Naive thymus-derived CD4-positive, alpha-beta T cell (primary cell): ENCODE results near the gene PTCH2. TPM values are rescaled to one million over a fixed set of nuclear protein-coding genes. Genes with fewer than 3 reads are reported as not detected.
"Not testable (repeated sequence)": the region's sequence is repeated elsewhere in the genome, so short reads cannot be mapped to it uniquely, and the experiment has no call there.

ENCODE experiments used
- ATAC-seq: fragments of 150-1000 bp; cut with Tn5 transposase; 2 replicates; pipeline ENCODE4 v1.10.0; 2021; ENCODE audit warnings: mild to moderate bottlenecking, moderate library complexity
- CTCF ChIA-PET: fragments of 350-600 bp; sonication (Branson Sonifier 250); formaldehyde crosslinking; loops from one replicate; lab custom pipeline; 2021; ENCODE audit warnings: antibody characterized with exemption; lab: Charles Lee
- POLR2A ChIA-PET: fragments of 350-600 bp; sonication (Branson Sonifier 250); formaldehyde crosslinking; loops from one replicate; lab custom pipeline; 2021; ENCODE audit warnings: antibody characterized with exemption, inconsistent platforms; lab: Charles Lee
- DNase-seq, 9 donors: peaks; one replicate each; pipeline versions ENCODE4 v3.0.0 to v3.0.0-alpha.2; 2020 to 2022; ENCODE audit warnings: mixed read lengths in 1 of 9
- H3K27ac ChIP-seq: one replicate; pipeline ENCODE4 v1.7.0; 2013; ENCODE audit warnings: mild to moderate bottlenecking, low read depth, low read length, moderate library complexity
- H3K27me3 ChIP-seq, 2 donors: one replicate each; pipeline ENCODE4 v1.7.0; 2013; ENCODE audit warnings: low read length in 2 of 2, mild to moderate bottlenecking in 2 of 2, moderate library complexity in 2 of 2; ENCODE audit not compliant: control insufficient read depth in 2 of 2, insufficient read depth in 2 of 2
- H3K36me3 ChIP-seq, 3 experiments: 1 replicate in 2 of 3; 2 replicates in 1 of 3; pipeline ENCODE4 v1.7.0; 2013; ENCODE audit warnings: low read length in 3 of 3, mild to moderate bottlenecking in 3 of 3, moderate library complexity in 1 of 3; ENCODE audit not compliant: insufficient read depth in 3 of 3, control insufficient read depth in 2 of 3
- H3K4me1 ChIP-seq, 2 donors: one replicate each; pipeline ENCODE4 v1.7.0; 2013; ENCODE audit warnings: low read length in 2 of 2, mild to moderate bottlenecking in 2 of 2, moderate library complexity in 1 of 2; ENCODE audit not compliant: control insufficient read depth in 2 of 2, insufficient read depth in 2 of 2
- H3K4me3 ChIP-seq: 2 replicates; pipeline ENCODE4 v1.7.0; 2013; ENCODE audit warnings: mild to moderate bottlenecking, low read length
- H3K9me3 ChIP-seq, 3 experiments: 1 replicate in 2 of 3; 2 replicates in 1 of 3; pipeline ENCODE4 v1.7.0; 2013; ENCODE audit warnings: low read length in 3 of 3; ENCODE audit not compliant: control insufficient read depth in 2 of 3
- H3K27ac Mint-ChIP-seq, 9 donors: one replicate each; pipeline ENCODE4 v1.8.0; 2020 to 2022; ENCODE audit warnings: mixed read lengths in 9 of 9, mild to moderate bottlenecking in 8 of 9, moderate library complexity in 5 of 9, inconsistent platforms in 2 of 9
- H3K27me3 Mint-ChIP-seq, 5 donors: one replicate each; pipeline ENCODE4 v1.8.0; 2021 to 2022; ENCODE audit warnings: mixed read lengths in 5 of 5, mild to moderate bottlenecking in 1 of 5
- H3K36me3 Mint-ChIP-seq, 5 donors: one replicate each; pipeline ENCODE4 v1.8.0; 2020 to 2022; ENCODE audit warnings: mixed read lengths in 5 of 5, mild to moderate bottlenecking in 3 of 5, inconsistent platforms in 1 of 5
- H3K4me1 Mint-ChIP-seq, 7 donors: one replicate each; pipeline ENCODE4 v1.8.0; 2020 to 2022; ENCODE audit warnings: mixed read lengths in 7 of 7, mild to moderate bottlenecking in 3 of 7, inconsistent platforms in 1 of 7
- H3K4me3 Mint-ChIP-seq, 10 donors: one replicate each; pipeline ENCODE4 v1.8.0; 2020 to 2022; ENCODE audit warnings: mild to moderate bottlenecking in 10 of 10, mixed read lengths in 10 of 10, moderate library complexity in 6 of 10, inconsistent platforms in 2 of 10
- H3K9me3 Mint-ChIP-seq, 11 donors: one replicate each; pipeline ENCODE4 v1.8.0; 2020 to 2022; ENCODE audit warnings: mixed read lengths in 11 of 11, mild to moderate bottlenecking in 4 of 11, inconsistent platforms in 1 of 11, moderate library complexity in 1 of 11
- intact Hi-C, 2 donors: fragments of 100-400 bp; cut with micrococcal nuclease; formaldehyde crosslinking; loops; one replicate each; pipeline ENCODE4 v1.15.1; 2023
- polyA plus RNA-seq, 2 donors: library from polyadenylated mRNA; unstranded; fragments of 300-500 nt; fragmentation: Illumina TruSeq; gene quantifications; one replicate each; pipeline ENCODE4 v1.2.3, GENCODE V29; 2021
- total RNA-seq, 6 experiments: library from RNA in 5 of 6; stranded (reverse) in 5 of 6; gene quantifications; 1 replicate in 5 of 6; 2 replicates in 1 of 6; pipeline ENCODE4 v1.2.3 and lab custom pipeline; 2021 to 2026

PTCH2 gene
- total and polyA plus RNA-seq, 7 experiments from 2014 or later: 0.06 to 2.8 (median 1.3) TPM; not detected in 1

GRCh38 chr1:44819196-44819607 is 23.9 kb downstream of the PTCH2 start:
- intact Hi-C loops: loop anchor here (1.0 kb wide), 5 partner anchors 10 to 88 kb away; partner anchors contain the start of genes RNU5D-1 (in 1 of the 2) and RPS8 (in 1 of the 2)
- Histone ChIP-seq H3K27me3 (no peaks in the 10 kb centered on the region), H3K4me1 (peaks cover 3 to 26% of the 10 kb centered on the region in 2 donors), H3K9me3 (no peaks in the 10 kb centered on the region), H3K27ac (peak overlapping the region; percentile 92), H3K4me3 (peak overlapping the region; percentile 66), H3K36me3 (no peaks in the 10 kb centered on the region)
- no peak for ATAC-seq
- H3K4me1 Mint-ChIP-seq: peaks cover 34 to 51% (median 47%) of the 10 kb centered on the region in 7 donors
- no peaks in the 10 kb centered on the region for H3K27me3 Mint-ChIP-seq
- H3K36me3 Mint-ChIP-seq: peaks cover 0 to 14% (median 0%) of the 10 kb centered on the region in 5 donors
- H3K27ac Mint-ChIP-seq: peak overlapping the region; percentile 99 to 100 (median 100)
- ChIA-PET CTCF (interaction anchor here (0.7 to 3.0 kb wide), 4 partner anchors 11 to 95 kb away, joined by 3 to 44 read pairs (median 20); partner anchors contain the start of genes BTBD19, DYNLT4 and PLK3), POLR2A (interaction anchor here (0.6 to 14.4 kb wide), 31 partner anchors 8 to 1867 kb away, joined by 3 to 709 read pairs (median 5); partner anchors contain the start of genes BEST4, BTBD19, CCDC163 and DYNLT4)
- peaks cover 0 to under 1% (median 0%) of the 10 kb centered on the region in 11 donors for H3K9me3 Mint-ChIP-seq
- no peak for DNase-seq
- peak overlapping the region; percentile 91 to 96 (median 94) for H3K4me3 Mint-ChIP-seq

GRCh38 chr1:44817771-44818495 is 25.1 kb downstream of the PTCH2 start:
- peaks cover 8 to 33% of the 10 kb centered on the region in 2 donors for H3K4me1 ChIP-seq
- CTCF ChIA-PET: interaction anchor here (0.8 to 3.0 kb wide), 4 partner anchors 9 to 30 kb away, joined by 3 to 44 read pairs (median 19); partner anchors contain the start of genes BEST4, BTBD19, DYNLT4 and PLK3
- H3K4me3 Mint-ChIP-seq: peak overlapping the region; percentile 56 to 95 (median 76)
- no peak overlapping the region for H3K27ac ChIP-seq
- H3K27ac Mint-ChIP-seq: peak overlapping the region; percentile 74 to 100 (median 100)
- H3K27me3 Mint-ChIP-seq: no peaks in the 10 kb centered on the region
- peaks cover 0 to 18% (median 0%) of the 10 kb centered on the region in 5 donors for H3K36me3 Mint-ChIP-seq
- ATAC-seq: no peak
- H3K9me3 ChIP-seq: no peaks in the 10 kb centered on the region
- H3K9me3 Mint-ChIP-seq: peaks cover 0 to 3% (median 0%) of the 10 kb centered on the region in 11 donors
- no peaks in the 10 kb centered on the region for H3K36me3 ChIP-seq
- H3K4me1 Mint-ChIP-seq: peaks cover 39 to 59% (median 54%) of the 10 kb centered on the region in 7 donors
- intact Hi-C loops: no loop called here
- peak in 1 of 9 donors; percentile 7 for DNase-seq
- H3K27me3 ChIP-seq: no peaks in the 10 kb centered on the region
- POLR2A ChIA-PET: interaction anchor here (1.0 to 14.4 kb wide), 13 partner anchors 11 to 194 kb away, joined by 3 to 709 read pairs (median 30); partner anchors contain the start of genes BEST4, BTBD19, DYNLT4 and EIF2B3
- H3K4me3 ChIP-seq: no peak overlapping the region

- Histone ChIP-seq H3K4me3 (no peak overlapping the region), H3K27ac (no peak overlapping the region), H3K4me1 (peaks cover 8 to 33% of the 10 kb centered on the region in 2 donors), H3K36me3 (no peaks in the 10 kb centered on the region), H3K27me3 (no peaks in the 10 kb centered on the region), H3K9me3 (no peaks in the 10 kb centered on the region)
- Mint-ChIP-seq H3K4me3 (peak overlapping the region; percentile 1 to 95 (median 61)), H3K36me3 (peaks cover 0 to 18% (median 0%) of the 10 kb centered on the region in 5 donors), H3K27me3 (no peaks in the 10 kb centered on the region), H3K4me1 (peaks cover 39 to 63% (median 55%) of the 10 kb centered on the region in 7 donors), H3K9me3 (peaks cover 0 to 3% (median 0%) of the 10 kb centered on the region in 11 donors), H3K27ac (peak overlapping the region in 8 of 9 donors; percentile 74 to 100 (median 93))
- POLR2A ChIA-PET: interaction anchor here (1.2 to 14.4 kb wide), 8 partner anchors 10 to 195 kb away, joined by 4 to 709 read pairs (median 44); partner anchors contain the start of genes BEST4, BTBD19, DYNLT4 and HECTD3
- CTCF ChIA-PET: interaction anchor here (1.1 to 2.9 kb wide), 2 partner anchors 9 to 30 kb away, joined by 4 to 34 read pairs; partner anchors contain the start of genes BEST4, BTBD19 and DYNLT4
- ATAC-seq (no peak), DNase-seq (peak in 1 of 9 donors; percentile 8)
- intact Hi-C loops: no loop called here
Observed at GRCh38 chr1:44817307-44817706, 25.7 kb downstream of the PTCH2 start.

- ATAC-seq, H3K36me3 ChIP-seq, H3K27me3 Mint-ChIP-seq, intact Hi-C loops, H3K27me3 ChIP-seq, H3K9me3 Mint-ChIP-seq, H3K4me3 ChIP-seq, H3K9me3 ChIP-seq, H3K27ac ChIP-seq: not testable (repeated sequence)
- ChIA-PET CTCF (interaction anchor here (0.7 kb wide), 1 partner anchor 9 kb away, joined by 4 read pairs; the partner anchor contains the start of gene DYNLT4), POLR2A (interaction anchor here (1.3 to 18.7 kb wide), 4 partner anchors 8 to 29 kb away, joined by 3 to 709 read pairs (median 161); partner anchors contain the start of gene PLK3)
- peak overlapping the region in 6 of 9 donors; percentile 20 to 97 (median 96) for H3K27ac Mint-ChIP-seq
- DNase-seq: peak in 1 of 9 donors; percentile 4
- H3K4me3 Mint-ChIP-seq: peak overlapping the region in 3 of 10 donors; percentile 51 to 89 (median 89)
- peaks cover 0 to 24% (median 0%) of the 10 kb centered on the region in 5 donors for H3K36me3 Mint-ChIP-seq
- peaks cover 15 to 45% of the 10 kb centered on the region in 2 donors for H3K4me1 ChIP-seq
- H3K4me1 Mint-ChIP-seq: peaks cover 50 to 72% (median 60%) of the 10 kb centered on the region in 7 donors
Observed at GRCh38 chr1:44815926-44816325, 27.1 kb downstream of the PTCH2 start.

GRCh38 chr1:44812822-44813543 is 30.1 kb downstream of the PTCH2 start:
- H3K4me1 Mint-ChIP-seq: peaks cover 52 to 77% (median 63%) of the 10 kb centered on the region in 7 donors
- H3K27me3 Mint-ChIP-seq: peaks cover 0 to 3% (median 0%) of the 10 kb centered on the region in 5 donors
- H3K27ac ChIP-seq: peak overlapping the region; percentile 81
- no peaks in the 10 kb centered on the region for H3K9me3 ChIP-seq
- ChIA-PET POLR2A (interaction anchor here (0.8 to 18.7 kb wide), 17 partner anchors 11 to 491 kb away, joined by 3 to 709 read pairs (median 4); partner anchors contain the start of genes HECTD3, PLK3, RNU5D-1 and RPS8), CTCF (interaction anchor here (0.6 to 2.7 kb wide), 5 partner anchors 11 to 84 kb away, joined by 3 to 10 read pairs (median 3); partner anchors contain the start of gene PLK3)
- peak overlapping the region in 8 of 9 donors; percentile 95 to 100 (median 99) for H3K27ac Mint-ChIP-seq
- intact Hi-C loops: no loop called here
- no peaks in the 10 kb centered on the region for H3K36me3 ChIP-seq
- H3K27me3 ChIP-seq: no peaks in the 10 kb centered on the region
- H3K36me3 Mint-ChIP-seq: peaks cover 0 to 29% (median 0%) of the 10 kb centered on the region in 5 donors
- H3K4me3 ChIP-seq: peak overlapping the region; percentile 66
- H3K4me1 ChIP-seq: peaks cover 45 to 56% of the 10 kb centered on the region in 2 donors
- H3K9me3 Mint-ChIP-seq: peaks cover 0 to 8% (median 0%) of the 10 kb centered on the region in 11 donors
- no peak for DNase-seq
- no peak for ATAC-seq
- H3K4me3 Mint-ChIP-seq: peak overlapping the region in 9 of 10 donors; percentile 45 to 94 (median 89)
